ENCODE measurements around the gene SLC28A1.

DNA sequence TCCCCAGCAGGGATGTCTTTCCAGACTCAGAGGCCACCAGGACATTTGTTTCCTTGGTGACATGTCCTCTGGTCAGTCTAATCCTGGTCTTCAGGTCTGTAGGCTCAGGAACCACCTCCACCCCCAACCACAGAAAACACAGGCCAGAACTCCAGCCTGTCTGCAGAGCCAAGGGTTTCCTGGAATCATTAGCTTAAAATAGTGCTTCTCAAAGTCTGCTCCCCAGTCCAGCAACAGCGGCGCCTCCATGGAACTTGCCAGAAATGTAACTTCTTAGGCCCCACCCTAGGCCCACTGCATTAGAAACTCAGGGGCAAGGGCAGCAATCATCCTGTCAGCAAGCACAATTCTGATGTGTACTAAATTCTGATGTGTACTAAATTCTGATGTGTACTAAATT is 20.0 kb downstream of the SLC28A1 start:
- TF ChIP-seq, protein P1, sequence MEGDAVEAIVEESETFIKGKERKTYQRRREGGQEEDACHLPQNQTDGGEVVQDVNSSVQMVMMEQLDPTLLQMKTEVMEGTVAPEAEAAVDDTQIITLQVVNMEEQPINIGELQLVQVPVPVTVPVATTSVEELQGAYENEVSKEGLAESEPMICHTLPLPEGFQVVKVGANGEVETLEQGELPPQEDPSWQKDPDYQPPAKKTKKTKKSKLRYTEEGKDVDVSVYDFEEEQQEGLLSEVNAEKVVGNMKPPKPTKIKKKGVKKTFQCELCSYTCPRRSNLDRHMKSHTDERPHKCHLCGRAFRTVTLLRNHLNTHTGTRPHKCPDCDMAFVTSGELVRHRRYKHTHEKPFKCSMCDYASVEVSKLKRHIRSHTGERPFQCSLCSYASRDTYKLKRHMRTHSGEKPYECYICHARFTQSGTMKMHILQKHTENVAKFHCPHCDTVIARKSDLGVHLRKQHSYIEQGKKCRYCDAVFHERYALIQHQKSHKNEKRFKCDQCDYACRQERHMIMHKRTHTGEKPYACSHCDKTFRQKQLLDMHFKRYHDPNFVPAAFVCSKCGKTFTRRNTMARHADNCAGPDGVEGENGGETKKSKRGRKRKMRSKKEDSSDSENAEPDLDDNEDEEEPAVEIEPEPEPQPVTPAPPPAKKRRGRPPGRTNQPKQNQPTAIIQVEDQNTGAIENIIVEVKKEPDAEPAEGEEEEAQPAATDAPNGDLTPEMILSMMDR (IDR thresholded peaks at IDR 0.05) = no peak
- TF ChIP-seq POLR2A (IDR thresholded peaks at IDR 0.05) = no peak

Measured in ovary (tissue), 3 donors.